G401 (cell line): ENCODE results near the gene MCMBP. TPM values are rescaled to one million over a fixed set of nuclear protein-coding genes. Genes with fewer than 3 reads are reported as not detected.
"Not testable (repeated sequence)": the region's sequence is repeated elsewhere in the genome, so short reads cannot be mapped to it uniquely, and the experiment has no call there.

Experiments used
- DNase-seq: peaks from one replicate; pipeline ENCODE4 v3.0.0-alpha.2; 2015; ENCODE audit warnings: low spot score
- in situ Hi-C: cut with HindIII; loops from 2 replicates; pipeline ENCODE4 v1.10.0; 2016; ENCODE audit warnings: low sequenced_read_pairs, mixed read lengths
- total RNA-seq: library from RNA; depleted of rRNA; stranded (reverse); fragments of >200 nt; shearing (Covaris generic); gene quantifications from 2 replicates; pipeline ENCODE4 v1.2.3, GENCODE V29; 2014; rRNA removed

MCMBP gene
- total RNA-seq, 1 experiment from 2014 or later = 31.4 TPM

DNA sequence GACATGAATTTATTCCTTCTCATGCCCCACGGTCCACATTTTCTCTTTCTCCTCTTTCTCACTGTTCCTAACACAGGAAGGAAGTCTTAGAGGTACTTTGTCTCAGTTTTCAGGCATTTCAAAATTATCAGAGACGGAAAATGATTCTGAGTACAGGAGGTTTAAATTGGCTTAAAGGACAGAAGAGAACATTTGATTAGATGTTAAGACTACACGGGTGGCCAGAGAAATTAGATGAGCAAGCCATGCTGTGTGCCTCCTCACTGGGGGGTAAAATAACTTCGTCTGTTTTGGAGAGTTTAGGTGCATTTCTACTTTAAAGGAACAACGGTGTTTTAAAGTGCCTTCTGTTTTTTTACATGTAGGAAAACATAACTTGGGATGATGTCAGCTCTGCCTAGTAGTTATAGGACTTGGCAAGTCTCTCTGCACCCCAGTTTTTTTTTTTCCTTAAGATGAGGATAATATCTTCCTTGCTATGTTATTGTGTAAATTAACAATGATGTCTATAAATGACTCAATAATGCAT lies 66.9 kb downstream of the MCMBP start:
- no peak for DNase-seq

DNA sequence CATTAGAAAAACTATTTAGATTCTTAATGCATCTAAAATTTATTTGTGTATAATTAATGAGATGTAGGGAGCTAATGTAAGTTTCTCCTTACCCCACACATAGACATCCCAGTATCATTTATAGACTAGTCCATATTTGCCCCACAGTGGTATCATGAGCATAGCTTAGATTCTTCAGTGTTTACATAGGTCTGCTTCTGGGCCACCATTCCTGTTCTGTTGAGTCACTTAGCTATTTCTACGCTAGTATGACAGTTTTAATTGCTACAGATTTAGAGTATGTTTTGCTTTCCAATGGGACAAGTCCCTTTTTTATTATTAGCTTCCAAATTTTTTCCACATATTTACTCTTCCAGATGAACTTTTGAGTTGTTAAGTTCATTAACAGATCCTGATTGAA lies 69.4 kb downstream of the MCMBP start:
- no peak for DNase-seq
- in situ Hi-C loops = no loop called here

More for the DNA sequence above, 66.9 kb downstream of the MCMBP start:
- in situ Hi-C loops = no loop called here

DNA sequence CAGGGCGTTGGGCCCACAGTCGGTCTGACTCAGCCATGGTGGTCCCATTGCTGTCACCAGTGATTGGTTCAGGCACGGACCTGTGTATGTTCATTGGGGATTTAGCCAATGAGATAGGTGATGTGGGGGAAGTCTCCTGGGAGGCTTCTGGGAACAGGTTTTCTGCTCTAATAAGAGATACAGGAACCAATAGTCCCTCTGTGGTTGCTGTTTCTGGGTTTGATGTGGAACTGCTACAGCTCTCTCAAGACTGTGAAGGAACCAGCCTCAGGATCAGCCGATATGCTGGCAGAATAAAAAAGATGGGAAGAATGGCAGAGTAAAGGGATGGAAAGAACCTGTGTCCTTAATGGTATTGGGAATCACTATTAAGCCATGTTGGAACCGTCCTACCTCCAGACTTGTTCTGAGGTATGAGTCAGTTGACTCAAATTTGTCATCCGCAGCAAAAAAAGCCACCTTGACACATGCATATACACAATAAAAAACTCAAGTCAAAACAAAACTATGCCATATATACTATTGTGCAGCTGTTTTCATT lies 70.6 kb downstream of the MCMBP start:
- in situ Hi-C loops = no loop called here

DNA sequence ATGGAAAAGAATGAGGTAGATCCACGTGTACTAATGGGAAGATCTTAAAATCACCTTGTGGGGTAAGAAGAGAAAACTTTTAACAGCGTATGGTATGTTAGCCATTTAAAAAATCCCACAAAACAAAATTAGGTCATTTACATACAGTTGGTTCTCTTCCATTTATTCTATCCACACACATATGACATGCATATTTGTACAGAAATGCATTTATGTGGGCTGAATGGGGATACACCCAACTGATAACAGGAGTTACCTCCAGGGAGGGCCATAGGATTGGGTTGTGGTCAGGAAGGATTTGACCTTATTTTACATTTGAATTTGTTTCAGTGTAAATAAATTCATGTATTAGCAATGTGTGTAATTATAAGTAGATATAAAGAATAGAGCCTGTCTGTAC lies 71.5 kb downstream of the MCMBP start:
- DNase-seq = no peak

More for the DNA sequence above, 70.6 kb downstream of the MCMBP start:
- no peak for DNase-seq

DNA sequence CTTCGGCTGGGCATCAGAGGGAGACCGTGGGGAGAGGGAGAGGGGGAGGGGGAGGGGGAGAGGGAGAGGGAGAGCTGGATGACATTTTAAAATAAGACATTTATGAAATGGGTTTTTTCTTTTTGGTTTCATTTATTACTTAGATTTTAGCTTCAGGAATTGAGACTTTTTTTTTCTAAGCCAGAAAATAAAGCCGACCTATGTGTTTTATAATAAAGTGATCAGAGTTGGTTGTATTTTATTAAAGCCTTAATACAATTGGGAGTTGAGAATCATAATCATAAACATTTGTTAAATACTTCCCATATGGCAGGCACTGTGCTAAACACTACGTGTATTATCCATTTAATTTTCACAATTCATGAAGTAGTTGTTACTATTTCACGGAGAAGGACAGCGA lies 76.6 kb downstream of the MCMBP start:
- in situ Hi-C loops = no loop called here
- DNase-seq = no peak

More for the DNA sequence above, 71.5 kb downstream of the MCMBP start:
- in situ Hi-C loops = no loop called here

DNA sequence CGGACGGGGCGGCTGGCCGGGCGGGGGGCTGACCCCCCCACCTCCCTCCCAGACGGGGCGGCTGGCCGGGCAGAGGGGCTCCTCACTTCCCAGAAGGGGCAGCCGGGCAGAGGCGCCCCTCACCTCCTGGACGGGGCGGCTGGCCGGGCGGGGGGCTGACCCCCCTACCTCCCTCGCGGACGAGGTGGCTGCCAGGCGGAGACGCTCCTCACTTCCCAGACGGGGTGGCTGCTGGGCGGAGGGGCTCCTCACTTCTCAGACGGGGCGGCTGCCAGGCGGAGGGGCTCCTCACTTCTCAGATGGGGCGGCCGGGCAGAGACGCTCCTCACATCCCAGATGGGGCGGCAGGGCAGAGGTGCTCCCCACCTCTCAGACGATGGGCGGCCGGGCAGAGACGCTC lies 77.5 kb downstream of the MCMBP start:
- in situ Hi-C loops, DNase-seq: not testable (repeated sequence)

DNA sequence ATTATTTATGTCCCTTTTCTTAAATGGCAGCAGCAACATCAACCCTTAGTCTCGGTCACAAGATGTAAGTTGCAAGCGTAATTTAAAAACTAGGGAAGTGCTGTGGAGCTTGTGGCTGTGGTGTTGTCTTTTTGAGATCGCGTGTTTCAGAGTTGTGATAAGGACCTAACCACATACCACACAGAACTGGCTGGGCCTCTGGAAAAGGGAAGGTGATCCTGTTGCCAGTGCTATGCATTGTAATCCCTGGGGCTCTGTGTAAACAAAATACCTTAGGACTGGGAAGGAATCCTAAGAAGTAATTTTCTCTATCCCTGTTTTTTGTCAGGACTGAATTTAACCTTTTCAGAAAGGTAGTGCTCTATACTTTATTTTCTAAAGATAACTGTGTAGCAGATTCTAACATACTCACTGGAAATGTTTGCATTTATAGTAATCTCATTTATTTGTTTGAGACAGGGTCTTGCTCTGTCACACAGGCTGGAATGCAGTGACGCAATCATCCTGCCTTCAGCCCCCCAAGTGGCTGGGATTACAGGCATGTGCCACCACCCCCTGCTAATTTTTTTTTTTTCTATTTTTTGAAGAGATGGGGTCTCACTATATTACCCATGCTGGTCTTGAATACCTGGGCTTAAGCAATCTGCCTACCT lies 86.4 kb downstream of the MCMBP start:
- no peak for DNase-seq
- in situ Hi-C loops = no loop called here

DNA sequence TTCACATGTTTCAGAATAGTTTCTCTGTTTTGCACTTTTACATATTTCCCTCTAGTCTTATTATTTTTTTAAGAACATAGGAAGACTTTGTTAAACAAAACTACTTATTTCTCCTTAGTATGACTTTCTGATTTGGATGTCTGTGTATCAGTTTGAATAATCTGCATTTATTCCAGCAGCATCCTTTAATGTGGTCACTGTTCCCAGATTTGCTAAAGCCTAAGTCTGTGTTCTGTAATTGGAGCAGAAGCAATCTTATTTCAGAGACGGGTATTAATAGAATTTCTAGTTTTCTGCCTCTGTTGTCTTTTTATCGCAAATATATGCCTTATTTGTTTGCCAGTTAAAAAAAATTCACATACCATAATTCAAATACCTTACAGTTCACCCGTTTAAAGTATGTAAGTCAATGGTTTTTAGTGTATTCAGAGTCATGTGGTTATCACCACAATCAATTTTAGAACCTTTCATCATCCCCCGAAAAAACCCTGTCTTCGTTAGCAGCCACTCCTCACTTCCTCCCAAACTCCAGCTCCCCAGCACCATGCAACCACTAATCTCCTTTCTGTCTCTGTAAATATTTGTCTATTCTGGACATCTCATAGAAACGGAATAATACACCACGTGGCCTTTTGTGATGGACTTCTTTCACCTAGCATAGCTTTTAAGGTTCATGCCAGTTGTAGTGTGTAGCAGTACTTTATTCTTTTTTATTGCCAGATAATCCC lies 88.1 kb downstream of the MCMBP start:
- in situ Hi-C loops = no loop called here
- DNase-seq = no peak

DNA sequence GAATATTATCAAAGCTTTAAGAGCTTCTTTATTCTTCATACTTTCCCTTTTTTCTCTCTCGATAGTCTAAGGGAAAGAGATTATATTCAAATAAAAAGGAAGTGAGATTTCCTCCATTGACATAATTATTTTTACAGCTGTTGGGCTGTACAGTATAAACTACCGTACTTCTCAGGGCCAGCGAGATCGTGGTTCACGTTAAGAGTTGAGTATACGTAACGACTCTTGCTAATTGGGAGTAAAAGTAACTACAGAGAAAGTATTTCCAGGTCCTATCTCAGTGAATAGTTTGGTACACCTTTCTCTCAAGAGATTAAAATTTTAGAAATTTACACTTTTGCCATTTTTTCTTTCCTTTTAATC lies 89.0 kb downstream of the MCMBP start:
- no peak for DNase-seq
- in situ Hi-C loops = no loop called here

DNA sequence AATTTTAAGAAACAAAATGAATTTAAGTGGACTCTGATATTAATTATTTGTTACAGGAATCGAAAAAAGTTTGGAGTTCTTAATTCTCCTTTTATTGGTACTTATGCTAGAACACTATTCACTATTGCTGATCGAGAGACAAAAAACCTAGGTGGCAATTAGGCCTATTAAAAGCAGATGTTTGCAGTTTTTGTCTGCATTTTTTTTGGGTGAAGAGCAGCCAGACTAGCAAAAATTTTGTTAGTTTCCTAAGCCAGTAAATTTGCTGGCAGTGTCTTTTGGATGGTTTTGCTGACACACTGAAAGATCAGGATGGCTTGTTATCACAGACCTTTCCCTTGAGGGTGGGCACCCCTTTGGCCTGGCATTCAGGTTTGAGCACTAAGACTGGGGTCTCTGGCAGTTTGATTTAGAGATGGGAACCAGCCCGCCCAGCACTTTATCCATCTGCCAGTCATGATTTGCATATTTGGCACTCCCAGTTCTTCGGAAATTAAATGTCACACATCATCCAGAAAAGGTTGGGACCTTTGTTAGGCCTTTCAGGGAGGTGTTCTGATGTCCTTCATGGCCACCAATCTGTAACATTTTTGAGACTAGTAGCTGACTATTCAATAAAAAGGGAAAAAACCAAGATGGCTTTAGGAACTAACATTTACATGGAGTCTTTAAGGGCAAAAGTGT lies 89.5 kb downstream of the MCMBP start:
- in situ Hi-C loops = no loop called here
- no peak for DNase-seq

DNA sequence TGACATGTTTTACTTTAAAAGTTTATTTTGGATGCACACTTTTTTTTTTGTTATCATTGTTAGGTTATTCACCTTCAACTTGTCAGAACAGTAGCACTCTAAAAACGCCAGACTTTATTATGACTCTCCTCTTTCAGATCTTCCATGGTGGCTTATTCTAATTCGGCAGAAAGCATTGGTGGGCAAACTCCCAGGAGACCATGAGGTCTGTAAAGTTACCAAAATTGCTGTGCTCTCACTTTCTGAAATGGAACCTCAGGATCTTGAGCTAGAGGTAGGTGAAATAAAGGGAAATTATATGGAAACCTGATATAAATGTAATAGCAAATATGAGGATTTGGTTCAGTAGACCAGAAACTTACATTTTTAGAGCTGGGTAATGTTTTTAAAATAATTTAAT lies 91.1 kb downstream of the MCMBP start:
- in situ Hi-C loops = no loop called here
- DNase-seq = no peak

DNA sequence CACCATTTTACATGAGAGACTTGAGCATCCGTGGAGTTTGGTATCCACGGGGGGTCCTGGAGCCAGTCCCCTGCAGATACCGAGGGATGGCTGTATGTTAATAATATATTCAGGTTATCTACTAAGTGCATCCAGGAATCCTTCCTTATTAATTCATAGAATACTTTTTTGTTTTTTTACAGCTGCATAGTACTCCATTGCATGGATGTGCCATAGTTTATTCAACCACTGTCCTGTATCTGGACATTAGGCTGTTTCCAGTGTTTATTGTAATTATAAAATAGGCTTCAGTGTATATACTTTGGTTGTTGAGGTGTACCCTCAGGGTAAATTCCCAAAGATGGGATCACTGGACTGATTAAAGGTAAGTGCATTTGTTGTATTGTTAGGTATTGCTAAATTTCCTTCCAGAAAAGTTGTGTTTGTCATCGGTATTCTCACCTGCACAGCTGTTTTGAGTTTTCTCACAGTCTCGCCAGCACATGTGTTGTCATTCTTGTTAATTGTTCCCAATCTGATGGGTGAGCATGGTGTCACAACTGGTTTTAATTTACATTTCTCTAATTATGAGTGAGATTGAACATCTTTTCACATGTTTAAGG lies 91.7 kb downstream of the MCMBP start:
- DNase-seq = no peak
- in situ Hi-C loops = no loop called here

Other genes with a start within 250 kb of the MCMBP start
- gene BAG3, start 221.5 kb downstream of the MCMBP start, total RNA-seq = 8.5 and 14.6 TPM in 2 replicates
- 7.9 and 10.1 TPM in 2 replicates for gene INPP5F, start 146.8 kb downstream of the MCMBP start, total RNA-seq
- 5.4 and 28.6 TPM in 2 replicates for gene SEC23IP, start 19.9 kb upstream of the MCMBP start, total RNA-seq